GM12878 (cell line): ENCODE measurements around the gene G3BP1. TPM values are rescaled to one million over a fixed set of nuclear protein-coding genes. Genes with fewer than 3 reads are reported as not detected.

Source experiments
- ATAC-seq: fragments of 200-7000 bp; cut with Tn5 transposase; 3 replicates; pipeline ENCODE4 v1.9.1; 2020; ENCODE audit warnings: mild to moderate bottlenecking, moderate library complexity
- BruUV-seq: library from RNA; stranded (reverse); fragments of 400-500 nt; replicated peaks from 2 replicates; lab custom pipeline; 2021; lab: Mats Ljungman, UMichigan
- CTCF ChIA-PET: fragments of 300-600 bp; sonication (Branson Sonifier 250); formaldehyde crosslinking; extraction: SDS; loops from one replicate; lab custom pipeline; 2021; ENCODE audit warnings: inconsistent platforms; lab: Yijun Ruan, JAX
- POLR2A ChIA-PET: fragments of 350-600 bp; formaldehyde crosslinking; extraction: SDS; loops from one replicate; lab custom pipeline; 2021; ENCODE audit warnings: inconsistent platforms; lab: Charles Lee
- RAD21 ChIA-PET: fragments of 300-600 bp; sonication (Branson Sonifier 250); formaldehyde crosslinking; loops from one replicate; lab custom pipeline; 2023; ENCODE audit warnings: antibody characterized with exemption; ENCODE audit not compliant: unreplicated experiment; lab: Charles Lee
- SMC1A ChIA-PET: fragments of 300-600 bp; sonication (Branson Sonifier 250); formaldehyde crosslinking; loops from one replicate; lab custom pipeline; 2023; ENCODE audit not compliant: unreplicated experiment, uncharacterized antibody; lab: Charles Lee
- DNase-seq: peaks from one replicate; pipeline ENCODE4 v3.0.0-alpha.2; 2011; ENCODE audit warnings: low read depth, low spot score
- FAIRE-seq: peaks from 3 replicates; lab custom pipeline; 2011; peaks lifted over from hg19 to GRCh38; lab: Jason Lieb, UNC
- H2AFZ ChIP-seq: 2 replicates; pipeline ENCODE4 v1.6.0; 2011; ENCODE audit warnings: low read depth, low read length, control low read depth; ENCODE audit not compliant: control insufficient read depth
- H3K27ac ChIP-seq: 2 replicates; pipeline ENCODE4 v1.5.1; 2011; ENCODE audit warnings: control low read depth; ENCODE audit not compliant: control insufficient read depth, insufficient read depth
- H3K27me3 ChIP-seq, 2 experiments: replicated peaks in 1 of 2; 2 replicates each; pipeline versions ENCODE4 v1.6.0 to v1.6.1; 2011; ENCODE audit warnings: low read length in 1 of 2; ENCODE audit not compliant: control insufficient read depth in 2 of 2, insufficient read depth in 2 of 2
- H3K36me3 ChIP-seq, 2 experiments: 2 replicates each; pipeline ENCODE4 v1.5.1; 2011; ENCODE audit warnings: low read length in 1 of 2; ENCODE audit not compliant: control insufficient read depth in 2 of 2, insufficient read depth in 2 of 2
- H3K4me1 ChIP-seq: 2 replicates; pipeline ENCODE4 v1.6.1; 2011; ENCODE audit warnings: mild to moderate bottlenecking, low read length, moderate library complexity, mixed read lengths; ENCODE audit not compliant: control insufficient read depth, insufficient read depth
- H3K4me2 ChIP-seq: 2 replicates; pipeline ENCODE4 v1.6.0; 2011; ENCODE audit warnings: control low read depth; ENCODE audit not compliant: control insufficient read depth, insufficient read depth
- H3K4me3 ChIP-seq: fragments of 200-600 bp; sonication (generic); 2 replicates; pipeline ENCODE4 v1.5.1; 2016
- H3K79me2 ChIP-seq: 2 replicates; pipeline ENCODE4 v1.6.0; 2011; ENCODE audit warnings: low read length; ENCODE audit not compliant: control insufficient read depth, insufficient read depth
- H3K9ac ChIP-seq: 2 replicates; pipeline ENCODE4 v1.8.0; 2011; ENCODE audit warnings: low read length, control low read depth, mixed read lengths; ENCODE audit not compliant: control insufficient read depth, insufficient read depth
- H3K9me3 ChIP-seq: replicated peaks from 3 replicates; pipeline ENCODE4 v1.5.1; 2011; ENCODE audit warnings: mild to moderate bottlenecking, low read length; ENCODE audit not compliant: control insufficient read depth, insufficient read depth
- H4K20me1 ChIP-seq: 2 replicates; pipeline ENCODE4 v1.6.0; 2011; ENCODE audit not compliant: control insufficient read depth, insufficient read depth
- EZH2 ChIP-seq: IDR thresholded peaks from 2 replicates; pipeline ENCODE4 v1.6.1; 2012; ENCODE audit warnings: low read depth, mild to moderate bottlenecking, control low read depth, inconsistent platforms, low read length, borderline replicate concordance; ENCODE audit not compliant: control insufficient read depth
- HDGF ChIP-seq: fragments of 450-650 bp; IDR thresholded peaks from 2 replicates; pipeline ENCODE4 v1.6.1; 2016; ENCODE audit warnings: antibody characterized with exemption
- NFYB ChIP-seq: IDR thresholded peaks from 2 replicates; pipeline ENCODE4 v1.6.1; 2011; ENCODE audit warnings: low read depth, mild to moderate bottlenecking, low read length, improper control_type of control experiment, moderate library complexity; ENCODE audit not compliant: insufficient read depth
- RAD21 ChIP-seq: IDR thresholded peaks from 2 replicates; pipeline ENCODE4 v1.6.1; 2011; ENCODE audit warnings: mild to moderate bottlenecking, low read depth, low read length, moderate library complexity; ENCODE audit not compliant: insufficient read depth
- RB1 ChIP-seq: fragments of 450-650 bp; formaldehyde crosslinking; IDR thresholded peaks from 2 replicates; pipeline ENCODE4 v1.6.1; 2017; ENCODE audit warnings: mild to moderate bottlenecking, borderline replicate concordance
- SMC3 ChIP-seq: IDR thresholded peaks from 2 replicates; pipeline ENCODE4 v1.6.1; 2011; ENCODE audit warnings: low read length, improper control_type of control experiment, borderline replicate concordance
- WGBS: methylation state at CpG from one replicate; pipeline ENCODE4 v1.1.6; 2016; ENCODE audit warnings: low lambda C conversion rate; ENCODE audit not compliant: insufficient replicate concordance, insufficient coverage; ENCODE audit errors: missing lambda C conversion rate; 5-methylcytosine and 5-hydroxymethylcytosine counted together
- in situ Hi-C: fragments of 300-500 bp; cut with MboI; formaldehyde crosslinking; loops from 9 replicates; pipeline ENCODE4 v1.14.3; 2018; ENCODE audit warnings: mixed read lengths
- intact Hi-C: fragments of 100-400 bp; cut with micrococcal nuclease; formaldehyde crosslinking; loops from one replicate; pipeline ENCODE4 v1.14.2; 2022; ENCODE audit not compliant: unreplicated experiment
- polyA plus RNA-seq, 11 experiments: library from polyadenylated mRNA; depleted of rRNA in 4 of 11; unstranded in 6 of 11; stranded (reverse) in 5 of 11; fragments of >200 nt; fragmentation: Nextera tagmentation in 4 of 11; fragmentation: Illumina TruSeq in 1 of 11; extraction: Ambion mirVana in 4 of 11; extraction: Trizol in 1 of 11; gene quantifications; 1 replicate in 1 of 11; 2 replicates in 10 of 11; pipeline versions ENCODE4 v1.2.1 to v1.2.3, GENCODE V29; 2011 to 2016; ENCODE audit warnings: inconsistent platforms in 2 of 11, missing spikeins in 2 of 11, low read depth in 1 of 11
- total RNA-seq, 4 experiments: library from RNA; depleted of rRNA in 3 of 4; stranded (reverse); fragments of >200 nt in 3 of 4; fragmentation: Illumina TruSeq in 1 of 4; extraction: Trizol in 1 of 4; gene quantifications; 2 replicates each; pipeline versions ENCODE4 v1.2.1 to v1.2.3, GENCODE V29; 2013 to 2021
- TF ChIP-seq, protein P1 (sequence below), 3 experiments: IDR thresholded peaks in 2 of 3; conservative IDR thresholded peaks in 1 of 3; 2 replicates each; pipeline ENCODE4 v1.5.1; 2011; ENCODE audit warnings: low read depth in 3 of 3, low read length in 3 of 3, mild to moderate bottlenecking in 3 of 3, control low read depth in 2 of 3, moderate library complexity in 2 of 3, inconsistent platforms in 1 of 3, mixed read lengths in 1 of 3; ENCODE audit not compliant: control insufficient read depth in 2 of 3, insufficient read depth in 1 of 3; ENCODE audit errors: extremely low read depth in 1 of 3

G3BP1 gene
- total and polyA plus RNA-seq, 10 of the 15 experiments (the other 5 are each of a cell fraction or from before 2014, with no cell fraction given), result 49.7 to 438 (median 148) TPM

DNA sequence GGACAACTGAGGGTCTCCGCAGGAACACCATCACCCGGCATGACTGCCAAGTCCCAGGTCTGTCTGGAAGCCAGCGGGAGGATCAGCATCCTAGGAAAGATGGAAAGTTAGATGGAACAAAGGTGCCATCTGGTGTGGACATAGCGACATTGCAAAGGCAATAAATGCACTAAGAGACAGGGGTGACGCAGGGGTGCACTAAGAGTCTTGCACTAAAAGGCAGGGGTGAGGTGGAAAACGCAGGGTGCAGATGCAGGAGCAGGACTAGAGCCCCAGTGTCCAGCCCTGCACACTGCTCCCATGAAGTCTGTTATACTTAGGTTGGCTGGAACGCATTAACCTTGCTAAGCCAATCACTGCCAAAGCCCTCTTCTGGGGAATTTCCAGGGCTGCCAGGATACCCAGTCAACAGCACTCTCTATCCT, 28.9 kb upstream of the G3BP1 start:
- Histone ChIP-seq H3K4me1 (peaks cover 45% of the 10 kb centered on the region), H2AFZ (no peak overlapping the region), H3K27ac (no peak overlapping the region), H3K9me3 (no peaks in the 10 kb centered on the region), H3K79me2 (peaks cover 8% of the 10 kb centered on the region), H3K4me2 (0 out of 2 replicates have a peak overlapping the region, but pooled peaks have one; percentile 25), H3K9ac (no peak overlapping the region), H3K4me3 (no peak overlapping the region), H4K20me1 (no peaks in the 10 kb centered on the region), H3K27me3 (no peaks in the 10 kb centered on the region), H3K36me3 (peaks cover 5 to 32% of the 10 kb centered on the region in 2 experiments)
- RAD21 ChIA-PET, result interaction anchor here (2.6 to 11.2 kb wide), 4 partner anchors 23 to 83 kb away, joined by 8 to 207 read pairs (median 86); partner anchors contain the start of gene G3BP1
- SMC1A ChIA-PET, result interaction anchor here (0.8 to 11.1 kb wide), 6 partner anchors 10 to 85 kb away, joined by 3 to 154 read pairs (median 55); no protein-coding TSS in a partner anchor
- intact Hi-C loops (loop anchor here (5.0 kb wide), 1 partner anchor 246 kb away; no protein-coding TSS in a partner anchor), in situ Hi-C loops (loop anchor here (5.0 to 10.0 kb wide), 3 partner anchors 81 to 296 kb away; partner anchors contain the start of gene SLC36A1)
- 82% methylated on average over 7 of the region's 7 CpGs for WGBS
- ATAC-seq, result 0 out of 3 replicates have a peak, but pooled peaks have one; percentile 3
- TF ChIP-seq RAD21 (peak; percentile 65), HDGF (no peak), SMC3 (peak; percentile 53; the same call in 1 of the 2 replicates), NFYB (0 out of 2 replicates have a peak, but pooled peaks have one; percentile 8), RB1 (no peak), EZH2 (no peak)
- TF ChIP-seq, protein P1, sequence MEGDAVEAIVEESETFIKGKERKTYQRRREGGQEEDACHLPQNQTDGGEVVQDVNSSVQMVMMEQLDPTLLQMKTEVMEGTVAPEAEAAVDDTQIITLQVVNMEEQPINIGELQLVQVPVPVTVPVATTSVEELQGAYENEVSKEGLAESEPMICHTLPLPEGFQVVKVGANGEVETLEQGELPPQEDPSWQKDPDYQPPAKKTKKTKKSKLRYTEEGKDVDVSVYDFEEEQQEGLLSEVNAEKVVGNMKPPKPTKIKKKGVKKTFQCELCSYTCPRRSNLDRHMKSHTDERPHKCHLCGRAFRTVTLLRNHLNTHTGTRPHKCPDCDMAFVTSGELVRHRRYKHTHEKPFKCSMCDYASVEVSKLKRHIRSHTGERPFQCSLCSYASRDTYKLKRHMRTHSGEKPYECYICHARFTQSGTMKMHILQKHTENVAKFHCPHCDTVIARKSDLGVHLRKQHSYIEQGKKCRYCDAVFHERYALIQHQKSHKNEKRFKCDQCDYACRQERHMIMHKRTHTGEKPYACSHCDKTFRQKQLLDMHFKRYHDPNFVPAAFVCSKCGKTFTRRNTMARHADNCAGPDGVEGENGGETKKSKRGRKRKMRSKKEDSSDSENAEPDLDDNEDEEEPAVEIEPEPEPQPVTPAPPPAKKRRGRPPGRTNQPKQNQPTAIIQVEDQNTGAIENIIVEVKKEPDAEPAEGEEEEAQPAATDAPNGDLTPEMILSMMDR (IDR thresholded peaks at IDR 0.05 in 2 of 3, conservative IDR thresholded peaks at IDR 0.05 in 1 of 3; ENCODE audit: control insufficient read depth in 2 of 3, extremely low read depth in 1 of 3, insufficient read depth in 1 of 3, low read depth in 3 of 3, low read length in 3 of 3), result peak; percentile 43 to 64 (median 63)
- POLR2A ChIA-PET, result interaction anchor here (4.9 kb wide), 1 partner anchor 21 kb away, joined by 36 read pairs; no protein-coding TSS in a partner anchor
- BruUV-seq, result no TSS peak
- CTCF ChIA-PET, result interaction anchor here (0.7 to 13.9 kb wide), 10 partner anchors 11 to 295 kb away, joined by 3 to 381 read pairs (median 9); partner anchors contain the start of genes G3BP1 and SLC36A1
- DNase-seq, result no peak
- FAIRE-seq, result peak; percentile 7
